Lower leg skin (tissue), 3 donors: ENCODE data around the gene SH2D4B.

ENCODE experiments used
- CTCF ChIP-seq, 3 donors: fragments of 450-650 bp; IDR thresholded peaks; one replicate each; pipeline ENCODE4 v1.5.1; 2016; ENCODE audit warnings: antibody characterized with exemption in 3 of 3, mild to moderate bottlenecking in 3 of 3, moderate library complexity in 2 of 3
- POLR2A ChIP-seq, 2 donors: fragments of 450-650 bp; IDR thresholded peaks; one replicate each; pipeline ENCODE4 v1.6.1; 2016 to 2017; ENCODE audit warnings: antibody characterized with exemption in 2 of 2, mild to moderate bottlenecking in 1 of 2, moderate library complexity in 1 of 2

- TF ChIP-seq CTCF (IDR thresholded peaks at IDR 0.05) (no peak), POLR2A (IDR thresholded peaks at IDR 0.05) (no peak)
These were observed 95.0 kb downstream of the SH2D4B start for GRCh38 chr10:80632742-80633141.
